Chondrocyte (in vitro differentiated cells): ENCODE measurements around the gene FBXO21. TPM values are rescaled to one million over a fixed set of nuclear protein-coding genes. Genes with fewer than 3 reads are reported as not detected.
"Not testable (repeated sequence)": the region's sequence is repeated elsewhere in the genome, so short reads cannot be mapped to it uniquely, and the experiment has no call there.

Experiments
- DNase-seq: peaks from one replicate; pipeline ENCODE4 v3.0.0; 2021; ENCODE audit warnings: mixed read lengths, low spot score
- H3K27ac Mint-ChIP-seq: one replicate; pipeline ENCODE4 v1.8.0; 2021; ENCODE audit warnings: mild to moderate bottlenecking, moderate library complexity, mixed read lengths; ENCODE audit not compliant: unreplicated experiment
- H3K27me3 Mint-ChIP-seq: 2 replicates; pipeline ENCODE4 v1.8.0; 2021; ENCODE audit warnings: low read depth, mixed read lengths
- H3K36me3 Mint-ChIP-seq: 2 replicates; pipeline ENCODE4 v1.8.0; 2021; ENCODE audit warnings: low read depth, mixed read lengths
- H3K4me1 Mint-ChIP-seq: 2 replicates; pipeline ENCODE4 v1.8.0; 2021; ENCODE audit warnings: low read depth, mild to moderate bottlenecking, mixed read lengths
- H3K4me3 Mint-ChIP-seq: one replicate; pipeline ENCODE4 v1.8.0; 2021; ENCODE audit warnings: mild to moderate bottlenecking, moderate library complexity, mixed read lengths; ENCODE audit not compliant: unreplicated experiment
- H3K9me3 Mint-ChIP-seq: 2 replicates; pipeline ENCODE4 v1.8.0; 2021; ENCODE audit warnings: low read depth, mixed read lengths
- total RNA-seq: library from RNA; stranded (reverse); gene quantifications from 3 replicates; pipeline ENCODE4 v1.2.1, GENCODE V29; 2021
- TF ChIP-seq, protein P1 (sequence below): fragments of 200-600 bp; sonication (generic); IDR thresholded peaks from 2 replicates; pipeline ENCODE4 v1.5.0; 2021; ENCODE audit warnings: antibody characterized with exemption, mild to moderate bottlenecking, moderate library complexity

FBXO21 gene
- total RNA-seq, 1 donor from 2014 or later, result 29.3 TPM

- Mint-ChIP-seq H3K4me1 (peaks cover 3% of the 10 kb centered on the region), H3K36me3 (no peaks in the 10 kb centered on the region), H3K27me3 (peaks cover 66% of the 10 kb centered on the region), H3K4me3 (no peak overlapping the region), H3K27ac (no peak overlapping the region), H3K9me3 (no peaks in the 10 kb centered on the region)
- DNase-seq, result no peak
- TF ChIP-seq, protein P1, sequence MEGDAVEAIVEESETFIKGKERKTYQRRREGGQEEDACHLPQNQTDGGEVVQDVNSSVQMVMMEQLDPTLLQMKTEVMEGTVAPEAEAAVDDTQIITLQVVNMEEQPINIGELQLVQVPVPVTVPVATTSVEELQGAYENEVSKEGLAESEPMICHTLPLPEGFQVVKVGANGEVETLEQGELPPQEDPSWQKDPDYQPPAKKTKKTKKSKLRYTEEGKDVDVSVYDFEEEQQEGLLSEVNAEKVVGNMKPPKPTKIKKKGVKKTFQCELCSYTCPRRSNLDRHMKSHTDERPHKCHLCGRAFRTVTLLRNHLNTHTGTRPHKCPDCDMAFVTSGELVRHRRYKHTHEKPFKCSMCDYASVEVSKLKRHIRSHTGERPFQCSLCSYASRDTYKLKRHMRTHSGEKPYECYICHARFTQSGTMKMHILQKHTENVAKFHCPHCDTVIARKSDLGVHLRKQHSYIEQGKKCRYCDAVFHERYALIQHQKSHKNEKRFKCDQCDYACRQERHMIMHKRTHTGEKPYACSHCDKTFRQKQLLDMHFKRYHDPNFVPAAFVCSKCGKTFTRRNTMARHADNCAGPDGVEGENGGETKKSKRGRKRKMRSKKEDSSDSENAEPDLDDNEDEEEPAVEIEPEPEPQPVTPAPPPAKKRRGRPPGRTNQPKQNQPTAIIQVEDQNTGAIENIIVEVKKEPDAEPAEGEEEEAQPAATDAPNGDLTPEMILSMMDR, result no peak
Measured at GRCh38 chr12:117097159-117097558, 93.1 kb downstream of the FBXO21 start.

GRCh38 chr12:117096501-117097042 is 93.7 kb downstream of the FBXO21 start:
- Mint-ChIP-seq H3K4me3 (no peak overlapping the region), H3K27me3 (peaks cover 66% of the 10 kb centered on the region), H3K36me3 (no peaks in the 10 kb centered on the region), H3K27ac (no peak overlapping the region), H3K4me1 (peaks cover 3% of the 10 kb centered on the region), H3K9me3 (no peaks in the 10 kb centered on the region)
- TF ChIP-seq, protein P1, result no peak
- peak; percentile 42 for DNase-seq

DNA sequence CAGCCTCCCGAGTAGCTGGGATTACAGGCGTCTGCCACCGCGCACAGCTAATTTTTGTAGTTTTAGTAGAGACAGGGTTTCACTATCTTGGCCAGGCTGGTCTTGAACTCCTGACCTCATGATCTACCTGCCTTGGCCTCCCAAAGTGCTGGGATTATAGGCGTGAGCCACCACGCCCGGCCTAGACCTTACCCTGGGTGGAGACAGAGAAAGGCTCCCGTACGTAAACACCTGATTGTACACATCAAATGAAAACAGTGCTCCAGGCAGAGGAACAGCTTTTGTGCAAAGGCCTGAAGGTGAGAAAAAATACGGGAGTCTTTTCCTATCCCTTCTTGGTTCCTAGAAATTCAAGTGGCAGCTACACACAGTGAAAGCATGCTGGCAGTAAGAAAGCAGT is 95.1 kb downstream of the FBXO21 start:
- not testable (repeated sequence) for H3K4me3 Mint-ChIP-seq, H3K36me3 Mint-ChIP-seq, H3K9me3 Mint-ChIP-seq, H3K27ac Mint-ChIP-seq, H3K4me1 Mint-ChIP-seq
- peak; percentile 34 for DNase-seq
- peaks cover 65% of the 10 kb centered on the region for H3K27me3 Mint-ChIP-seq

GRCh38 chr12:117093918-117094630 is 96.2 kb downstream of the FBXO21 start:
- peak; percentile 46 for DNase-seq
- peaks cover 7% of the 10 kb centered on the region for H3K4me1 Mint-ChIP-seq
- peaks cover 6% of the 10 kb centered on the region for H3K36me3 Mint-ChIP-seq
- no peak overlapping the region for H3K4me3 Mint-ChIP-seq
- TF ChIP-seq, protein P1, result no peak
- peaks cover 62% of the 10 kb centered on the region for H3K27me3 Mint-ChIP-seq
- H3K27ac Mint-ChIP-seq, result no peak overlapping the region
- H3K9me3 Mint-ChIP-seq, result peaks cover 13% of the 10 kb centered on the region

- Mint-ChIP-seq H3K36me3 (peaks cover 6% of the 10 kb centered on the region), H3K4me3 (no peak overlapping the region), H3K27me3 (peaks cover 62% of the 10 kb centered on the region), H3K9me3 (peaks cover 15% of the 10 kb centered on the region), H3K4me1 (peaks cover 7% of the 10 kb centered on the region), H3K27ac (no peak overlapping the region)
- TF ChIP-seq, protein P1, result no peak
- no peak for DNase-seq
Measured at GRCh38 chr12:117093431-117093830, 96.8 kb downstream of the FBXO21 start.

DNA sequence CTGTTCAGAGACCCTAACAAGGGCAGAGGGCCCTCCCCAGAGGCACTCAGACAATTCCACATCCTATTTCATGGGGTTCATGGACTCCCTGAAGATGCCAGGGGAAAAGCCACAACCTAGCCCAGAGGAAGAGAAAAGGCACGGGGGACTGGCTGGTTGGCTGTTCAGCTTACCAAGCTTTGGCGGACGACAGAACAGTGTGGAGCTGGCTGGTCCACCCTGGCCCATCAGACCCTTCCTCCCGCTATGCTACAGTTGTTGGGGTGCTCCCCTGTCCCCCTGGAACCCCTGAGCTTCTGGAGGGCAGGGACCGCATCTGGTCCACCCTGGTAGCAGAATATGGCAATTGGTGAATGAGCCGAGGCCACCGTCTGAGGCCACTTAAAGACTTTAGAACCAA is 97.4 kb downstream of the FBXO21 start:
- TF ChIP-seq, protein P1, result no peak
- Mint-ChIP-seq H3K27me3 (peaks cover 59% of the 10 kb centered on the region), H3K4me1 (peaks cover 6% of the 10 kb centered on the region), H3K36me3 (peaks cover 6% of the 10 kb centered on the region), H3K27ac (no peak overlapping the region), H3K4me3 (no peak overlapping the region), H3K9me3 (peaks cover 15% of the 10 kb centered on the region)
- no peak for DNase-seq
